ENCODE measurements around the gene CFAP20DC. TPM values are rescaled to one million over a fixed set of nuclear protein-coding genes. Genes with fewer than 3 reads are reported as not detected.
"Not testable (repeated sequence)": the region's sequence is repeated elsewhere in the genome, so short reads cannot be mapped to it uniquely, and the experiment has no call there.

The CFAP20DC gene
- total and polyA plus RNA-seq, 4 experiments from 2014 or later = 0.07 to 0.50 (median 0.26) TPM

DNA sequence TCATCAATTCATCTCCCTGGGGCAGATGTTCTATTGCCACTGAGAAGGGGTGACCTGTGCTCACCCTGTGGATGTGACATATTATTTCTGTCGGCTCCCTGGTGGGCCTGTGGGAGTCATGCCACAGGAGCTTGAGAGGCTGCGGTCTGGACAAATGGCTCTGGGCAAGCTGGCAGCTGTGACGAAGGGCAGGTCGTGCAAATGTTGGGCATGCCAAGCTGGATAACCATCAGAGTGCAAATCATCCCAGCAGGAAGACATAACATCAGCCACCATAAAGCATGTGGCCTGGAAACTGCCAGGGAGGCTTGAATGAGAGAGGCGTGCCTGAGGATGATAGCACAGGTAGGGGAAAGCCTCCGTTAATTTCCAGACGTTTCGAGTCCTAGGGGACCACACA lies 338.0 kb downstream of the CFAP20DC start:
- no peak overlapping the region for H3K4me3 Mint-ChIP-seq
- no peaks in the 10 kb centered on the region for H3K4me1 ChIP-seq (ENCODE audit: insufficient read depth, low read length)
- intact Hi-C loops (cut with micrococcal nuclease) = no loop called here
- ChIA-PET POLR2A (ENCODE audit: partially characterized antibody) (no interaction called here), CTCF (ENCODE audit: partially characterized antibody) (no interaction called here)
- no peaks in the 10 kb centered on the region for H3K36me3 ChIP-seq (ENCODE audit: insufficient read depth, low read length)
- H3K36me3 Mint-ChIP-seq = no peaks in the 10 kb centered on the region
- no peak for DNase-seq
- H3K4me3 ChIP-seq (ENCODE audit: low read length in 2 of 2) = no peak overlapping the region
- no peak overlapping the region for H3K27ac ChIP-seq (ENCODE audit: low read depth, low read length)
- H3K9me3 Mint-ChIP-seq = peaks cover 0 to 3% (median 0%) of the 10 kb centered on the region in 8 donors
- no peaks in the 10 kb centered on the region for H3K4me1 Mint-ChIP-seq
- H3K27me3 Mint-ChIP-seq = peaks cover 0 to 2% of the 10 kb centered on the region in 2 donors
- H3K9me3 ChIP-seq (ENCODE audit: control insufficient read depth in 1 of 2, low read length in 2 of 2) = no peaks in the 10 kb centered on the region
- no peak overlapping the region for H3K27ac Mint-ChIP-seq
- no peaks in the 10 kb centered on the region for H3K27me3 ChIP-seq (ENCODE audit: insufficient read depth, low read length)

DNA sequence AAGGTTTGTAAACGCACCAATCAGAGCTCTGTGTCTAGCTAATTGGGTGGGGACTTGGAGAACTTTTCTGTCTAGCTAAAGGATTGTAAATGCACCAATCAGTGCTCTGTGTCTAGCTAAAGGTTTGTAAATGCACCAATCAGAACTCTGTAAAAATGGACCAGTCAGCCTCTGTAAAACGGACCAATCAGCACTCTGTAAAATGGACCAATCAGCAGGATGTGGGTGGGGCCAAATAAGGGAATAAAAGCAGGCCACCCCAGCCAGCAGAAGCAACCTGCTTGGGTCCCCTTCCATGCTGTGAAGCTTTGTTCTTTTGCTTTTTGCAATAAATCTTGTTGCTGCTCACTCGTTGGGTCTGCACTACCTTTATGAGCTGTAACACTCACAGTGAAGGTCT lies 340.8 kb downstream of the CFAP20DC start:
- CTCF ChIA-PET (ENCODE audit: partially characterized antibody); intact Hi-C loops (cut with micrococcal nuclease); POLR2A ChIA-PET (ENCODE audit: partially characterized antibody): not testable (repeated sequence)

DNA sequence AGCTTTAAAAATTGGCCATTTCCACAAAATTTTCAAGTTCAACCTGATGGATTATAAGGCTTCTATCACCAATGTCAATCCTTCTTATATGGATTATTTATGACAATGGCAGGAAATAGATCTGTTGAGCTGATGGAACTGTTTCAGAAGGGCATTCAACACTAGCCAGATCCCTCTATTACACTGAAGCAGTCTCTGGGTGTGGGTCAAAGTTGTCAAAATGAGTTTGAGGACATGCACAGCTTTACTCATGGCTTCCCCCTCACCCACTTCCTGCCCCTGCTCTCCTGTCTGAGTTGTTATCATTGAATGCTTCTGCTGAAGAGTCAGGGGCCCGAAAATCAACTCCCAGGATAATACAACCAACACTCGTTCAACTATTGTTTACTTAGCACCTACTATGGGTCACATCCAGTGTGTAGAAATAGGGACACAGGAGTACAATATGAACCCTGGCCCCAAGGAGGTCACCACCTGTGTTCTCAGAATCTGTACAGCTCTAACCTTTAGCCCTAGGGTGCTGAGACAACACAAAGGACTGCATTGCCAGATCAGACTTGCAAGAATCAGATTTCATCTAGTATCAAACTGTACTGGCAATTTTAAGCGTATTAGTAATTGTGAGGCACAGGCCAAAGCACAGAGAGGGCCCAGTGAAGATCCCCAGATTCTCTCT lies 341.6 kb downstream of the CFAP20DC start:
- DNase-seq = no peak
- Mint-ChIP-seq H3K27ac (no peak overlapping the region), H3K9me3 (peaks cover 0 to 3% (median 0%) of the 10 kb centered on the region in 8 donors), H3K27me3 (peaks cover 0 to 2% of the 10 kb centered on the region in 2 donors), H3K36me3 (no peaks in the 10 kb centered on the region), H3K4me3 (no peak overlapping the region), H3K4me1 (no peaks in the 10 kb centered on the region)
- Histone ChIP-seq H3K4me3 (ENCODE audit: low read length in 2 of 2) (no peak overlapping the region), H3K9me3 (ENCODE audit: control insufficient read depth in 1 of 2, low read length in 2 of 2) (no peaks in the 10 kb centered on the region), H3K27ac (ENCODE audit: low read depth, low read length) (no peak overlapping the region), H3K4me1 (ENCODE audit: insufficient read depth, low read length) (no peaks in the 10 kb centered on the region), H3K36me3 (ENCODE audit: insufficient read depth, low read length) (no peaks in the 10 kb centered on the region), H3K27me3 (ENCODE audit: insufficient read depth, low read length) (no peaks in the 10 kb centered on the region)
- CTCF ChIA-PET (ENCODE audit: partially characterized antibody) = no interaction called here
- intact Hi-C loops (cut with micrococcal nuclease) = no loop called here
- POLR2A ChIA-PET (ENCODE audit: partially characterized antibody) = no interaction called here

More for the DNA sequence above, 340.8 kb downstream of the CFAP20DC start:
- H3K27me3 ChIP-seq (ENCODE audit: insufficient read depth, low read length); H3K36me3 ChIP-seq (ENCODE audit: insufficient read depth, low read length); H3K27ac ChIP-seq (ENCODE audit: low read depth, low read length); H3K27me3 Mint-ChIP-seq; H3K4me3 ChIP-seq (ENCODE audit: low read length in 2 of 2); H3K9me3 Mint-ChIP-seq; H3K4me1 Mint-ChIP-seq; H3K4me1 ChIP-seq (ENCODE audit: insufficient read depth, low read length); H3K9me3 ChIP-seq (ENCODE audit: control insufficient read depth in 1 of 2, low read length in 2 of 2); H3K36me3 Mint-ChIP-seq; H3K4me3 Mint-ChIP-seq; DNase-seq; H3K27ac Mint-ChIP-seq: not testable (repeated sequence)

DNA sequence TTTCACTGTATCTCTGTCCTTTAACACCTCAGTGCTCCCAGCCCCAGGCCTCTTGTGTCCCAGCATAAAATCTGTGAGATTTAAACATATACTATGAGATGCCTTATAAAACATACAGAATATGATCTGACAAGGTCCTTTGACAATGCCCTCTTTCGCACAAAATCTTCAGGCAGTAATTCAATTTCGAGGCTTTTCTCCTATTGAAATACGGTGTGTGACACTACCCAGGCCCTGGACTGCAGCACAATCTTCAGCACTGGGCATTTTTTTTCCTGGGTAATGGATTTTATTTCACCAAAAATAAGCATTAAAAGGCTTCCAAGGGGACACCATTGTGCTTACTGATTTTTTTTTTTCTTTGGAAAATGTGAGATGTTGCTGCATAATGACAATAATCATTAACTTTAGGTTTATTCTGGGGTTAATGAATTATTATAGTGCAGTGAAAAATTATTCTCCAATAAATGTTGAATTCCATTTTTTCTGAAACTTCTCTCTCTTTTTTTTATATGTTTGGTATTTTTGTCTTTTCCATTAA lies 342.4 kb downstream of the CFAP20DC start:
- no peaks in the 10 kb centered on the region for H3K36me3 ChIP-seq (ENCODE audit: insufficient read depth, low read length)
- Mint-ChIP-seq H3K36me3 (no peaks in the 10 kb centered on the region), H3K27me3 (peaks cover 0 to 2% of the 10 kb centered on the region in 2 donors), H3K27ac (no peak overlapping the region), H3K9me3 (peaks cover 0 to 3% (median 0%) of the 10 kb centered on the region in 8 donors), H3K4me3 (no peak overlapping the region), H3K4me1 (no peaks in the 10 kb centered on the region)
- H3K27me3 ChIP-seq (ENCODE audit: insufficient read depth, low read length) = no peaks in the 10 kb centered on the region
- H3K4me3 ChIP-seq (ENCODE audit: low read length in 2 of 2) = no peak overlapping the region
- ChIA-PET POLR2A (ENCODE audit: partially characterized antibody) (no interaction called here), CTCF (ENCODE audit: partially characterized antibody) (no interaction called here)
- no peak for DNase-seq
- no peaks in the 10 kb centered on the region for H3K9me3 ChIP-seq (ENCODE audit: control insufficient read depth in 1 of 2, low read length in 2 of 2)
- no peak overlapping the region for H3K27ac ChIP-seq (ENCODE audit: low read depth, low read length)
- intact Hi-C loops (cut with micrococcal nuclease) = no loop called here
- H3K4me1 ChIP-seq (ENCODE audit: insufficient read depth, low read length) = no peaks in the 10 kb centered on the region

DNA sequence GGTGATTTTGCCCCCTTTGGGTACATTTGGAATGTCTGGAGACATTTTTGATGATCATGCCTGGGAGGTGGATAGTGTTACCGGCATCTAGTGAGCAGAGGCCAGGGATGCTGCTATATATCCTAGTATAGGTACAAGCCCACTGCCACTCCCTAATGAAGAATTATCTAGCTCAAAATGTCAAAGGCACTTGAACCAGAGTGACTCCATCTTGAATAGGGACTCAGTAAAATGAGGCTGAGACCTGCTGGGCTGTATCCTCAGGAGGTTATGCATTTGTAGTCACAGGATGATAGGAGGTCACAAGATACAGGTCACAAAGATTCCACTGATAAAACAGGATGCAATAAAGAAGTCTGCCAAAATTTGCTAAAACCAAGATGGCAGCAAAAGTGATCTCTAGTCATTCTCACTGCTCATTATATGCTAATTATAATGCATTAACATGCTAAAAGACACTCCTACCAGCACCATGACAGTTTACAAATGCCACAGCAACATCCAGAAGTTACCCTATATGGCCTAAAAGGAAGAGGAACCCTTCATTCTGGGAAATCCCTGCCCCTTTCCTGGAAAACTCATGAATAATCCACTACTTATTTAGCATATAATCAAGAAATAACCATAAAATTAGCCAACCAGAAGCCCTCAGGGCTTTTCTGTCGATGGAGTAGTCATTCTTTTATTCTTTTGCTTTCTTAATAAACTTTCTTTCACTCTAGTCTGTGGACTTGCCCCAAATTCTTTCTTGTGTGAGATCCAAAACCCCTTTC lies 343.2 kb downstream of the CFAP20DC start:
- ChIA-PET POLR2A (ENCODE audit: partially characterized antibody) (no interaction called here), CTCF (ENCODE audit: partially characterized antibody) (no interaction called here)
- Mint-ChIP-seq H3K36me3 (no peaks in the 10 kb centered on the region), H3K4me3 (no peak overlapping the region), H3K27ac (no peak overlapping the region), H3K27me3 (peaks cover 0 to 2% of the 10 kb centered on the region in 2 donors), H3K4me1 (no peaks in the 10 kb centered on the region), H3K9me3 (peaks cover 0 to 3% (median 0%) of the 10 kb centered on the region in 8 donors)
- Histone ChIP-seq H3K27ac (ENCODE audit: low read depth, low read length) (no peak overlapping the region), H3K36me3 (ENCODE audit: insufficient read depth, low read length) (no peaks in the 10 kb centered on the region), H3K27me3 (ENCODE audit: insufficient read depth, low read length) (no peaks in the 10 kb centered on the region), H3K9me3 (ENCODE audit: control insufficient read depth in 1 of 2, low read length in 2 of 2) (no peaks in the 10 kb centered on the region), H3K4me1 (ENCODE audit: insufficient read depth, low read length) (no peaks in the 10 kb centered on the region), H3K4me3 (ENCODE audit: low read length in 2 of 2) (no peak overlapping the region)
- intact Hi-C loops (cut with micrococcal nuclease) = no loop called here
- DNase-seq = no peak

DNA sequence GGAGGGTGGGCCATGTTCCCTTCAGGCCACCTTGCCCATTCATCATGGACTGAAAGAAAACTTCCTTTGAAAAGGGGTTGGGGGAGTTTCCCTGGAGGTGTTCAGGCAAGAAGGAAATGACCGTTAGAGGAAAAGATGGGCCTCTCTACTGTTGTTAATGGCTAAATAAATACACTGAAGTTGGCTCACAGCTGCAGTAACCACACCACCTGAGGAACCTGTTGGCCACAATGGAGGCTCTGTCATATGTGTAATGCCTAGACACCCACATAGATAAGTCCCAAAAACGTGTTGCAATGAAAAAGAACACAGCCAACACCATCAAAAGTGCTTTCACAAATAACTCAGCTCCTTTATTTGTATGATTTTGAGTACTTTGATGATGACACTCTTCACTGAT lies 345.1 kb downstream of the CFAP20DC start:
- Mint-ChIP-seq H3K27me3 (peaks cover 0 to 2% of the 10 kb centered on the region in 2 donors), H3K4me3 (no peak overlapping the region), H3K27ac (no peak overlapping the region), H3K36me3 (no peaks in the 10 kb centered on the region), H3K9me3 (peaks cover 0 to 3% (median 0%) of the 10 kb centered on the region in 8 donors), H3K4me1 (no peaks in the 10 kb centered on the region)
- intact Hi-C loops (cut with micrococcal nuclease) = no loop called here
- no peak for DNase-seq
- Histone ChIP-seq H3K4me1 (ENCODE audit: insufficient read depth, low read length) (no peaks in the 10 kb centered on the region), H3K27ac (ENCODE audit: low read depth, low read length) (no peak overlapping the region), H3K4me3 (ENCODE audit: low read length in 2 of 2) (no peak overlapping the region), H3K9me3 (ENCODE audit: control insufficient read depth in 1 of 2, low read length in 2 of 2) (no peaks in the 10 kb centered on the region), H3K27me3 (ENCODE audit: insufficient read depth, low read length) (no peaks in the 10 kb centered on the region), H3K36me3 (ENCODE audit: insufficient read depth, low read length) (no peaks in the 10 kb centered on the region)
- ChIA-PET CTCF (ENCODE audit: partially characterized antibody) (no interaction called here), POLR2A (ENCODE audit: partially characterized antibody) (no interaction called here)

DNA sequence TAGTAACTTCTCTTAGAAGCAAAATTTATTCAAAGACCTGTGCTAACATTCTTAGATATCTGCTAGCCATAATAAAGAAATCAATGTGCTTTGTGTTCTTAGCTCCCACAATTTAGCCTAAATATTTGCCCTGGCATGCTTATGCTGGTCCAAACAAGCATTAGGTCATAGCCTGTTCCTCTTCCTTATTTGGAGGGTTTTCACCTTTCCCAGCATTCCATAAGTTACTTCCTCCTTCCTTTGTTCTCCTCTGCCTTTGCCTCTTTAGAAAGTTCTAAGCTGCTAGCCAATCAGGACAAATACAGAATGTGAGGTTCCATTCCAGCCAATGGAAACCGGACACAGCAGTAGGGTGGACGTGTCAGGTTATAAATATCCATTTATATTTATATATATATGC lies 345.5 kb downstream of the CFAP20DC start:
- H3K4me1 ChIP-seq (ENCODE audit: insufficient read depth, low read length); DNase-seq; H3K9me3 ChIP-seq (ENCODE audit: control insufficient read depth in 1 of 2, low read length in 2 of 2); H3K27me3 Mint-ChIP-seq; H3K4me3 Mint-ChIP-seq; H3K4me1 Mint-ChIP-seq; H3K36me3 ChIP-seq (ENCODE audit: insufficient read depth, low read length); H3K9me3 Mint-ChIP-seq; H3K36me3 Mint-ChIP-seq; H3K27me3 ChIP-seq (ENCODE audit: insufficient read depth, low read length); intact Hi-C loops (cut with micrococcal nuclease); H3K27ac Mint-ChIP-seq; POLR2A ChIA-PET (ENCODE audit: partially characterized antibody); H3K4me3 ChIP-seq (ENCODE audit: low read length in 2 of 2); H3K27ac ChIP-seq (ENCODE audit: low read depth, low read length): not testable (repeated sequence)
- CTCF ChIA-PET (ENCODE audit: partially characterized antibody) = interaction anchor here (1.0 kb wide), 1 partner anchor 11 kb away, joined by 4 read pairs; no protein-coding TSS in a partner anchor
